Measurements from ENCODE around the gene MAPRE2.

Gene MAPRE2

DNA sequence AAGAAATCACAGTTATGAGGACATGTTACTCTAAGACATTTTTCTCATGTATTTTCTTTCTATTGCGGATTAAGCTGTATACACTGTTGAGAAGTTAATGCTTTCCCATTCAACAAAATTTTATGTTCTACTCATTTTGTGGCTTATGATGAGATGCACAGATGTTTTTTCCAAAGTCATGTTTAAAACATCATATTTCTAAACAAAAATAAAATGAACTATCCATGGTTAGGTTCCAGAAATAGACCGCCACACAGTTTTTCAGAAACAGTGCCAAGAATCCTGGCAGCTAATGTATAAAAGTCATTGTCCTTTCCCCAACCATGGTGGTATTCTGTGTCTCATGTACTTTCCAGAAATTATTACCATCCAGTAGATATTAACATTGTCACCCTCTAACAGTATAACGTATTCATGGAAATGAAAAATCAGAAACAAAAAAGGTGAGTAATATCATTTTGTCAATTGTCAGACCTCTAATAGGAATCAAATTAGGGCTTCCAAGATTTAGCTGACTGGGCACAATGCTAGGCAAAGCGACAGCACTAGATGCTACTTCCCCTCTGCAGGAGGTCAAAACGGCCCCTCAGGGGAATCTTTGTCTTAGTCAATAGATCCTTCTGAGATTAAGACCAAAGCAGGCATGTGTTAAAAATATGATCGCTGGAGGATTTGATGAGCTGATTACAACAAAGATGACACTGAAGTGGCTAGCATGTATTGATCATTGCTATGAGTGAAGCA is 145.2 kb downstream of the MAPRE2 start:
- DNase-seq: no peak

DNA sequence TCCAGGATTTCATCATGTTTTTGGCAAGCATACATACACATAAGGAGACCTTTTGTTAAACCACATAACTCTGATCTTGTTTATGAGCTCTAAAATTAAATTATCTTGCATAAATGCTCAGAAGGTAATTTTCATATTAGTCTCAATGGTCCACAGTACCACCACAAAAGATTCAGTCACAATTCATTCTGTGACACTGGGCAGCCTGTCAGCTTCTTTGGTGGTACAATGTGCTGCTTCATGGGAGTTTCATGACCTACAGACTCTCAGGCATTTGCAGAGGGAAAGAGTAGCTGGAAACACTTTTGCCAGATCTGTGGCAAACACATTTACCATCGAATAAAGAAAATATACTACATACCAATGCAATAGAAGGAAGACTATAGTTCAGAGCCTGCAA is 148.3 kb downstream of the MAPRE2 start:
- DNase-seq: no peak

DNA sequence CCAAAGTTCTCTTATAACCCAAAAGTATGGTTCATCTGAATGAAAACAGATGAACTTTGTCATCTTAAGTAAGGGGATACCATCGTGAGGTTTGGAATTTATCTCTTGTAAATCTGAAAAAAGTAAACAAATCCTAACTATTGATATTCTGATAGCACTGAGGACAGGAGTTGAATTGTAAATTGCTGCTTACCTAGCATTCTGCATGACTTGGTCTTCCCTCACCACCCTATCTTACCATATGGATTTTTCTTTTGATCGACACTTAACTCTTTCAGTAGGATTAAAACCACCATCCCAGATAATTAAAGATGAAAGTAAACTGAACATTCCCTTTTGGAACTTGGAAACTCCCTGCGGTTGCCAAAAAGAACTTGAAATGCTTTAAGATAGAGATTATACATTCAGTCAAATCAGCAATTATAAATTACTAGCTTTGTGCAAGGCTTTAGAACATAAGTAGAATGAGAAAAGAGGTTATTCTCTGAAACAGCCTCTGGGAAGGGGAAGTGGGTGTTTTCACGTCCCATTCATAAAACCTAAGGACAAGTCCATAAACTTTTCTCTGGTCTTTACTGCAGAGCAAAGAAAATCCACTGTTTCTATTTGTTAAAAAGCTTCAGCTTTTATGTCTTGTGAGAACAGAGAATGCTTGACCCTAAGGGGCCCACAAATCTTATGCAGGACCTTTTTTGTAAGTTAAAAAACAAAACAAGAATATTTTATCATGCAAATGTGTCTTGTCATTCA is 149.9 kb downstream of the MAPRE2 start:
- no peak for DNase-seq

DNA sequence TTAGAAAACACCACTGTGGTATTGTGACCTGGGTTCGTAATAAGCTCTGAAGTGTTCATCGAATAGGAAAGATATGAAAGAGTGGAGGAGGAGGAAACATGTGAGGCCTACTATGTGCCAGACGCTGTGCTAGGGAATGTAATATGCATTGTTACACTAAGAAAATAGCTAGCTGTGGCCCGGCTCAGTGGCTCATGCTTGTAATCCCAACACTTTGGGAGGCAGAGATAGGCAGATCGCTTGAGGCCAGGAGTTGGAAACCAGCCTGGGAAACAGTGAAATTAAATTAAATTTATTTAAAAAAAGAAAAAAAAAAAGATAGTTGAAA is 150.4 kb downstream of the MAPRE2 start:
- DNase-seq: no peak

DNA sequence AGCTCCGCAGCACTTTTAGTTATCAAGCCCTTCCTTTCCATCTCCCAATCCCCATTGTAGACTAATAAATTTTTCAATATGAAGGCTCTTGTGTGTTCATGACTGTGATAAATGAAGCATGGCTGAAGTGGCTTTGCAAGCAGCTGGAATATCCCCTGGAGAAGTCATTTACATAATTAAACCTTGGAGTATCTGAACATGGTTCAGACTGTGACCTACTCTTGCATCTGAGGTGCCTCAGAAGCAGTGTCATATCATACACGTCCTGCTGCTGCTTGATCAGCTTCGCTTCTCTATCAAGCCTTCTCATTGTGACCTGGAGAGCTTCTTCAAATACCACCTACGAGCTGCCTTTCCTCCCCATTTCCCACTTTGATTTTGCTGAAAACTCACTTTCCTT is 151.2 kb downstream of the MAPRE2 start:
- no peak for DNase-seq
